GM13977 (cell line): ENCODE data around the gene GGA1.

Experiments used
- DNase-seq: peaks from one replicate; pipeline ENCODE4 v3.0.0; 2012; ENCODE audit warnings: low spot score
- CTCF ChIP-seq: IDR thresholded peaks from 2 replicates; pipeline ENCODE4 v1.5.1; 2012; ENCODE audit warnings: mild to moderate bottlenecking, control low read depth; ENCODE audit not compliant: insufficient read depth; ENCODE audit errors: extremely low read depth, missing control alignments
- in situ Hi-C: fragments of 300-500 bp; cut with MboI; formaldehyde crosslinking; loops from one replicate; pipeline ENCODE4 v1.12.0; 2022; ENCODE audit warnings: low sequenced_read_pairs, low pct_unique_long_range_greater_than_20kb, mixed read lengths, inconsistent platforms; ENCODE audit not compliant: unreplicated experiment

GGA1 gene

GRCh38 chr22:37610480-37611129 is 2.0 kb downstream of the GGA1 start:
- TF ChIP-seq CTCF = no peak
- DNase-seq = no peak
- in situ Hi-C loops = no loop called here

- TF ChIP-seq CTCF = no peak
- in situ Hi-C loops = no loop called here
- no peak for DNase-seq
Measured at GRCh38 chr22:37611207-37611606, 2.6 kb downstream of the GGA1 start.

GRCh38 chr22:37616201-37617083 is 7.8 kb downstream of the GGA1 start:
- in situ Hi-C loops = no loop called here
- no peak for TF ChIP-seq CTCF
- DNase-seq = no peak

- no peak for DNase-seq
- in situ Hi-C loops = no loop called here
- no peak for TF ChIP-seq CTCF
Measured at GRCh38 chr22:37617431-37617830, 8.8 kb downstream of the GGA1 start.

- DNase-seq = no peak
- no peak for TF ChIP-seq CTCF
- in situ Hi-C loops = no loop called here
Measured at GRCh38 chr22:37618072-37618656, 9.5 kb downstream of the GGA1 start.

GRCh38 chr22:37618674-37619073 is 10.0 kb downstream of the GGA1 start:
- in situ Hi-C loops = no loop called here
- TF ChIP-seq CTCF = no peak
- DNase-seq = no peak
